SK-N-SH (cell line): Measurements from ENCODE around the gene LDB3. TPM values are rescaled to one million over a fixed set of nuclear protein-coding genes. Genes with fewer than 3 reads are reported as not detected.

Source experiments
- CTCF ChIA-PET: fragments of 300-600, 350-600 bp; formaldehyde crosslinking; extraction: SDS; loops from one replicate; lab custom pipeline; 2021; lab: Yijun Ruan, JAX
- POLR2A ChIA-PET: fragments of 350-600 bp; sonication (Branson Sonifier 250); formaldehyde crosslinking; extraction: SDS; loops from one replicate; lab custom pipeline; 2020; ENCODE audit warnings: antibody characterized with exemption, inconsistent platforms; lab: Yijun Ruan, JAX
- DNase-seq: peaks from one replicate; pipeline ENCODE4 v3.0.0; 2012
- H2AFZ ChIP-seq: fragments of 200-600 bp; sonication (generic); 2 replicates; pipeline ENCODE4 v1.8.1; 2016; ENCODE audit warnings: antibody characterized with exemption, mild to moderate bottlenecking, low read depth
- H3F3A ChIP-seq: fragments of 200-600 bp; sonication (generic); replicated peaks from 2 replicates; pipeline ENCODE3; 2016; ENCODE audit warnings: antibody characterized with exemption, mild to moderate bottlenecking; ENCODE audit not compliant: insufficient read depth
- H3K27ac ChIP-seq, 2 experiments: fragments of 200-500 bp in 1 of 2; fragments of 200-600 bp in 1 of 2; sonication (Bioruptor generic) in 1 of 2; sonication (generic), shearing (Covaris generic) in 1 of 2; 2 replicates each; pipeline versions ENCODE4 v1.5.1 to v1.6.1; 2014 to 2016; ENCODE audit warnings: low read depth in 2 of 2, inconsistent platforms in 1 of 2, low read length in 1 of 2, mild to moderate bottlenecking in 1 of 2, mixed read lengths in 1 of 2
- H3K27me3 ChIP-seq: fragments of 200-600 bp; sonication (generic), shearing (Covaris generic); 2 replicates; pipeline ENCODE4 v1.6.1; 2016; ENCODE audit warnings: mixed run types; ENCODE audit not compliant: insufficient read depth
- H3K36me3 ChIP-seq, 2 experiments: fragments of 200-500 bp in 1 of 2; fragments of 200-600 bp in 1 of 2; sonication (Bioruptor generic) in 1 of 2; sonication (generic) in 1 of 2; replicated peaks in 1 of 2; 2 replicates each; pipeline versions ENCODE3 to v1.5.1; 2014 to 2016; ENCODE audit warnings: low read length in 1 of 2, mild to moderate bottlenecking in 1 of 2; ENCODE audit not compliant: insufficient read depth in 2 of 2, control insufficient read depth in 1 of 2
- H3K4me1 ChIP-seq, 2 experiments: fragments of 200-500 bp in 1 of 2; fragments of 200-600 bp in 1 of 2; sonication (Bioruptor generic) in 1 of 2; sonication (generic), shearing (Covaris generic) in 1 of 2; 2 replicates each; pipeline versions ENCODE4 v1.5.1 to v1.6.1; 2014 to 2016; ENCODE audit warnings: low read depth in 1 of 2, low read length in 1 of 2, mixed run types in 1 of 2; ENCODE audit not compliant: insufficient read depth in 2 of 2, control insufficient read depth in 1 of 2
- H3K4me2 ChIP-seq: fragments of 200-600 bp; sonication (generic), shearing (Covaris generic); 2 replicates; pipeline ENCODE4 v1.6.1; 2017; ENCODE audit warnings: mixed run types
- H3K4me3 ChIP-seq, 2 experiments: fragments of 200-500 bp in 1 of 2; fragments of 200-600 bp in 1 of 2; sonication (Bioruptor generic) in 1 of 2; sonication (generic), shearing (Covaris generic) in 1 of 2; 2 replicates each; pipeline versions ENCODE4 v1.5.1 to v1.8.1; 2014 to 2016; ENCODE audit warnings: low read depth in 2 of 2, inconsistent platforms in 1 of 2, low read length in 1 of 2, mild to moderate bottlenecking in 1 of 2, mixed read lengths in 1 of 2, moderate library complexity in 1 of 2
- H3K79me2 ChIP-seq: fragments of 200-600 bp; sonication (generic); 2 replicates; pipeline ENCODE4 v1.8.1; 2017; ENCODE audit warnings: mild to moderate bottlenecking; ENCODE audit not compliant: insufficient read depth
- H3K9ac ChIP-seq: fragments of 200-600 bp; sonication (generic); 2 replicates; pipeline ENCODE4 v1.6.1; 2017; ENCODE audit warnings: mixed run types
- H3K9me2 ChIP-seq: fragments of 200-600 bp; sonication (generic); 2 replicates; pipeline ENCODE4 v1.6.1; 2017; ENCODE audit warnings: mixed run types
- H3K9me3 ChIP-seq: fragments of 200-600 bp; sonication (generic); 2 replicates; pipeline ENCODE4 v1.6.1; 2017; ENCODE audit warnings: mixed run types, mild to moderate bottlenecking, moderate library complexity
- H4K20me1 ChIP-seq: fragments of 200-600 bp; sonication (generic); 2 replicates; pipeline ENCODE4 v1.6.1; 2017; ENCODE audit warnings: mild to moderate bottlenecking, mixed run types; ENCODE audit not compliant: insufficient read depth
- CHD2 ChIP-seq: fragments of 150-350 bp; IDR thresholded peaks from 2 replicates; pipeline ENCODE4 v1.6.1; 2018; ENCODE audit warnings: low read length; ENCODE audit not compliant: partially characterized antibody
- EZH2phosphoT487 ChIP-seq: fragments of 200-600 bp; sonication (generic); IDR thresholded peaks from 2 replicates; pipeline ENCODE4 v1.6.1; 2017; ENCODE audit warnings: low read depth, mixed run types, mild to moderate bottlenecking, antibody characterized with exemption, moderate library complexity, borderline replicate concordance
- FOSL2 ChIP-seq: IDR thresholded peaks from 2 replicates; pipeline ENCODE4 v1.4.0; 2012; ENCODE audit warnings: low read depth, mild to moderate bottlenecking, moderate library complexity, borderline replicate concordance
- GABPA ChIP-seq: IDR thresholded peaks from 2 replicates; pipeline ENCODE4 v1.4.0; 2012; ENCODE audit warnings: low read depth, mild to moderate bottlenecking
- GATA2 ChIP-seq: sonication (generic); formaldehyde crosslinking; IDR thresholded peaks from 2 replicates; pipeline ENCODE4 v1.5.0; 2020; ENCODE audit warnings: mild to moderate bottlenecking, missing genetic modification reagents
- MEF2A ChIP-seq: IDR thresholded peaks from 2 replicates; pipeline ENCODE4 v1.4.0; 2012; ENCODE audit warnings: low read depth, borderline replicate concordance
- MXI1 ChIP-seq: IDR thresholded peaks from 2 replicates; pipeline ENCODE4 v1.6.1; 2012; ENCODE audit warnings: mild to moderate bottlenecking, low read depth, low read length, improper control_type of control experiment
- RXRA ChIP-seq: IDR thresholded peaks from 2 replicates; pipeline ENCODE4 v1.4.0; 2012; ENCODE audit warnings: low read depth, mild to moderate bottlenecking, borderline replicate concordance
- SMC3 ChIP-seq: IDR thresholded peaks from 2 replicates; pipeline ENCODE4 v1.6.1; 2012; ENCODE audit warnings: low read depth, low read length, improper control_type of control experiment
- TAF1 ChIP-seq: IDR thresholded peaks from 2 replicates; pipeline ENCODE4 v1.6.1; 2012; ENCODE audit warnings: low read depth, mild to moderate bottlenecking, low read length, moderate library complexity, borderline replicate concordance
- WGBS: methylation state at CpG from one replicate; pipeline ENCODE4 v1.1.6; 2017; ENCODE audit warnings: low lambda C conversion rate; 5-methylcytosine and 5-hydroxymethylcytosine counted together
- polyA plus RNA-seq, 3 experiments: library from polyadenylated mRNA; depleted of rRNA; stranded (reverse); fragments of >200 nt; gene quantifications; 2 replicates each; pipeline ENCODE4 v1.2.3, GENCODE V29; 2012
- TF ChIP-seq, protein P1 (sequence below): IDR thresholded peaks from 2 replicates; pipeline ENCODE4 v1.4.0; 2012; ENCODE audit warnings: low read depth, borderline replicate concordance
- TF ChIP-seq, protein P2 (sequence below): IDR thresholded peaks from 2 replicates; pipeline ENCODE4; 2012
- TF ChIP-seq, protein P3 (sequence below): IDR thresholded peaks from 2 replicates; pipeline ENCODE4 v1.4.0; 2012; ENCODE audit warnings: low read depth, borderline replicate concordance
- TF ChIP-seq, protein P4 (sequence below): fragments of 200-600 bp; sonication (generic); IDR thresholded peaks from 2 replicates; pipeline ENCODE4 v1.6.1; 2017; ENCODE audit warnings: antibody characterized with exemption, mild to moderate bottlenecking, moderate library complexity

LDB3 gene
- polyA plus RNA-seq, 1 of the 3 experiments (the other 2 are of a cell fraction): 0.48 TPM

DNA sequence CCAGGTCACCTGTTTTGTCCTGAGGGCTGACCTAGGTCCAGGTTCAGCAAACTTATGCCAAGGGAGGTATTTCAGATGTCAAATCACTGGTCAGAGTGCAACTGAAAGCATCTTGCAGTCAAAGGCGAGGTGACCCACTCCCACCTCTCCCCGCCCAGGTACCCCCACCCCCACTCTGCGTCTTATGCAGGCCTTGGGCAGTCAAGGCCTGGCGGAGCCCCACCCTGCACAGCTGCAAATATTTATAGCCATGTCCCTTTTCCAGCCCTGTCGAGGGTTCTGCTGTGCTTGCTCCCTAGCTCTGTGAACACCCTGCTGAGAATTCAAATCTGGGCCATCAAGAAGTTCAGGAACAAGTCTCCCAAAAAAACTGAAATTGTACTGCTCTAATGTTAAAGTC, 47.5 kb downstream of the LDB3 start (continued):
- TF ChIP-seq, protein P1, sequence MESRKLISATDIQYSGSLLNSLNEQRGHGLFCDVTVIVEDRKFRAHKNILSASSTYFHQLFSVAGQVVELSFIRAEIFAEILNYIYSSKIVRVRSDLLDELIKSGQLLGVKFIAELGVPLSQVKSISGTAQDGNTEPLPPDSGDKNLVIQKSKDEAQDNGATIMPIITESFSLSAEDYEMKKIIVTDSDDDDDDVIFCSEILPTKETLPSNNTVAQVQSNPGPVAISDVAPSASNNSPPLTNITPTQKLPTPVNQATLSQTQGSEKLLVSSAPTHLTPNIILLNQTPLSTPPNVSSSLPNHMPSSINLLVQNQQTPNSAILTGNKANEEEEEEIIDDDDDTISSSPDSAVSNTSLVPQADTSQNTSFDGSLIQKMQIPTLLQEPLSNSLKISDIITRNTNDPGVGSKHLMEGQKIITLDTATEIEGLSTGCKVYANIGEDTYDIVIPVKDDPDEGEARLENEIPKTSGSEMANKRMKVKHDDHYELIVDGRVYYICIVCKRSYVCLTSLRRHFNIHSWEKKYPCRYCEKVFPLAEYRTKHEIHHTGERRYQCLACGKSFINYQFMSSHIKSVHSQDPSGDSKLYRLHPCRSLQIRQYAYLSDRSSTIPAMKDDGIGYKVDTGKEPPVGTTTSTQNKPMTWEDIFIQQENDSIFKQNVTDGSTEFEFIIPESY: no peak
- TF ChIP-seq, protein P2, sequence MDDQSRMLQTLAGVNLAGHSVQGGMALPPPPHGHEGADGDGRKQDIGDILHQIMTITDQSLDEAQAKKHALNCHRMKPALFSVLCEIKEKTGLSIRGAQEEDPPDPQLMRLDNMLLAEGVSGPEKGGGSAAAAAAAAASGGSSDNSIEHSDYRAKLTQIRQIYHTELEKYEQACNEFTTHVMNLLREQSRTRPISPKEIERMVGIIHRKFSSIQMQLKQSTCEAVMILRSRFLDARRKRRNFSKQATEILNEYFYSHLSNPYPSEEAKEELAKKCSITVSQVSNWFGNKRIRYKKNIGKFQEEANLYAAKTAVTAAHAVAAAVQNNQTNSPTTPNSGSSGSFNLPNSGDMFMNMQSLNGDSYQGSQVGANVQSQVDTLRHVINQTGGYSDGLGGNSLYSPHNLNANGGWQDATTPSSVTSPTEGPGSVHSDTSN: no peak
- TF ChIP-seq, protein P3, sequence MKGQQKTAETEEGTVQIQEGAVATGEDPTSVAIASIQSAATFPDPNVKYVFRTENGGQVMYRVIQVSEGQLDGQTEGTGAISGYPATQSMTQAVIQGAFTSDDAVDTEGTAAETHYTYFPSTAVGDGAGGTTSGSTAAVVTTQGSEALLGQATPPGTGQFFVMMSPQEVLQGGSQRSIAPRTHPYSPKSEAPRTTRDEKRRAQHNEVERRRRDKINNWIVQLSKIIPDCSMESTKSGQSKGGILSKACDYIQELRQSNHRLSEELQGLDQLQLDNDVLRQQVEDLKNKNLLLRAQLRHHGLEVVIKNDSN: no peak
- TF ChIP-seq, all 33 proteins: peak for 0

DNA sequence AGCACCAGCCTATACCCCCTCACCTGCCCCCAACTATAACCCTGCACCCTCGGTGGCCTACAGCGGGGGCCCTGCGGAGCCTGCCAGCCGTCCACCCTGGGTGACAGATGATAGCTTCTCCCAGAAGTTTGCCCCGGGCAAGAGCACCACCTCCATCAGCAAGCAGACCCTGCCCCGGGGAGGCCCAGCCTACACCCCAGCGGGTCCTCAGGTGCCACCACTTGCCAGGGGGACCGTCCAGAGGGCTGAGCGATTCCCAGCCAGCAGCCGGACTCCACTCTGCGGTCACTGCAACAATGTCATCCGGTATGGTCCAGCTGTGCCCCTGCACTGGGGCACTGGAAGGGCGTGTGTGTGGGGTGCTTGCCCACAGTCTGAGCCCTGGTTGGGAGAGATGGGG, 48.2 kb downstream of the LDB3 start:
- Histone ChIP-seq H3K27ac (no peak overlapping the region), H4K20me1 (no peaks in the 10 kb centered on the region), H3K36me3 (no peaks in the 10 kb centered on the region), H3K4me1 (peaks cover 5 to 7% of the 10 kb centered on the region in 2 experiments; a peak in 2 of 4 replicates), H2AFZ (no peak overlapping the region), H3K9ac (no peak overlapping the region), H3K9me3 (no peaks in the 10 kb centered on the region), H3K4me2 (no peak overlapping the region), H3K4me3 (no peak overlapping the region), H3F3A (peaks cover 5% of the 10 kb centered on the region), H3K9me2 (no peaks in the 10 kb centered on the region), H3K79me2 (no peaks in the 10 kb centered on the region; the same call in 1 of the 2 replicates), H3K27me3 (no peaks in the 10 kb centered on the region)
- ChIA-PET CTCF (interaction anchor here (0.8 to 1.6 kb wide), 3 partner anchors 9 to 183 kb away, joined by 3 to 5 read pairs (median 5); no protein-coding TSS in a partner anchor), POLR2A (interaction anchor here (1.8 kb wide), 1 partner anchor 39 kb away, joined by 7 read pairs; the partner anchor contains the start of gene BMPR1A)
- WGBS: 87% methylated on average over 6 of the region's 13 CpGs
- DNase-seq: no peak
- TF ChIP-seq FOSL2: no peak

DNA sequence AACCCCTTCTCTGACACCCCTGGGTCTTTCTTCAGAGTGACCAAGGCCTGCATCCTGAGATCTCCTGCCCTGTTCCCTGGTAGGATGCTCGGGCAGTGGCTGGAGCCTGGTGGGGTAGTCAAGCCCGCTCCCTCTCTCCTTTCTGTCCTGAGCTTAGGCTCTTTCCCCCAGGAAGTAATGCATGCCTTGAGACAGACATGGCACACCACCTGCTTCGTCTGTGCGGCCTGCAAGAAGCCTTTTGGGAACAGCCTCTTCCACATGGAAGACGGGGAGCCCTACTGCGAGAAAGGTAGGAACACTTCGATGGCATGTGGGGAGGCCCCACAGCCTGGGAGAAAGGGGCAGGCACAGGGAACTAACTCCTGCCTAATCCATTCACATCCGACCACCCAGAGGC, 50.2 kb downstream of the LDB3 start:
- Histone ChIP-seq H2AFZ (no peak overlapping the region), H3K36me3 (no peaks in the 10 kb centered on the region), H3K4me1 (no peaks in the 10 kb centered on the region; a peak in 1 of 4 replicates), H3K79me2 (no peaks in the 10 kb centered on the region), H3F3A (no peaks in the 10 kb centered on the region), H3K4me2 (no peak overlapping the region), H3K9ac (no peak overlapping the region), H3K4me3 (no peak overlapping the region), H3K9me2 (no peaks in the 10 kb centered on the region), H4K20me1 (no peaks in the 10 kb centered on the region), H3K9me3 (no peaks in the 10 kb centered on the region), H3K27me3 (no peaks in the 10 kb centered on the region), H3K27ac (no peak overlapping the region)
- 85% methylated on average over 6 of the region's 8 CpGs for WGBS
- CTCF ChIA-PET: interaction anchor here (1.6 kb wide), 1 partner anchor 25 kb away, joined by 5 read pairs; no protein-coding TSS in a partner anchor
- no peak for DNase-seq
- POLR2A ChIA-PET: interaction anchor here (0.6 kb wide), 1 partner anchor 362 kb away, joined by 3 read pairs; no protein-coding TSS in a partner anchor
- TF ChIP-seq RXRA (no peak), SMC3 (no peak), GATA2 (CRISPR knock-in tag) (no peak), MEF2A (no peak), MXI1 (no peak), GABPA (no peak), CHD2 (no peak), TAF1 (no peak), EZH2phosphoT487 (no peak)
- TF ChIP-seq, protein P4, sequence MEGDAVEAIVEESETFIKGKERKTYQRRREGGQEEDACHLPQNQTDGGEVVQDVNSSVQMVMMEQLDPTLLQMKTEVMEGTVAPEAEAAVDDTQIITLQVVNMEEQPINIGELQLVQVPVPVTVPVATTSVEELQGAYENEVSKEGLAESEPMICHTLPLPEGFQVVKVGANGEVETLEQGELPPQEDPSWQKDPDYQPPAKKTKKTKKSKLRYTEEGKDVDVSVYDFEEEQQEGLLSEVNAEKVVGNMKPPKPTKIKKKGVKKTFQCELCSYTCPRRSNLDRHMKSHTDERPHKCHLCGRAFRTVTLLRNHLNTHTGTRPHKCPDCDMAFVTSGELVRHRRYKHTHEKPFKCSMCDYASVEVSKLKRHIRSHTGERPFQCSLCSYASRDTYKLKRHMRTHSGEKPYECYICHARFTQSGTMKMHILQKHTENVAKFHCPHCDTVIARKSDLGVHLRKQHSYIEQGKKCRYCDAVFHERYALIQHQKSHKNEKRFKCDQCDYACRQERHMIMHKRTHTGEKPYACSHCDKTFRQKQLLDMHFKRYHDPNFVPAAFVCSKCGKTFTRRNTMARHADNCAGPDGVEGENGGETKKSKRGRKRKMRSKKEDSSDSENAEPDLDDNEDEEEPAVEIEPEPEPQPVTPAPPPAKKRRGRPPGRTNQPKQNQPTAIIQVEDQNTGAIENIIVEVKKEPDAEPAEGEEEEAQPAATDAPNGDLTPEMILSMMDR: no peak
- TF ChIP-seq, protein P2: no peak
- TF ChIP-seq, protein P3: no peak
